A549 treated with GW870086 at 1 μM for 4 hours (cell line): ENCODE measurements around the gene CFAP69. TPM values are rescaled to one million over a fixed set of nuclear protein-coding genes. Genes with fewer than 3 reads are reported as not detected.

Experiments used
- total RNA-seq: library from RNA; stranded (reverse); fragments of 200-300 nt; extraction: Qiagen RNA extraction; gene quantifications from 5 replicates; pipeline ENCODE4 v1.2.3, GENCODE V29; 2022; ENCODE audit warnings: low read depth

Gene CFAP69
- total RNA-seq = 1.8 to 3.3 TPM (median 1.9 TPM) in 5 replicates

DNA sequence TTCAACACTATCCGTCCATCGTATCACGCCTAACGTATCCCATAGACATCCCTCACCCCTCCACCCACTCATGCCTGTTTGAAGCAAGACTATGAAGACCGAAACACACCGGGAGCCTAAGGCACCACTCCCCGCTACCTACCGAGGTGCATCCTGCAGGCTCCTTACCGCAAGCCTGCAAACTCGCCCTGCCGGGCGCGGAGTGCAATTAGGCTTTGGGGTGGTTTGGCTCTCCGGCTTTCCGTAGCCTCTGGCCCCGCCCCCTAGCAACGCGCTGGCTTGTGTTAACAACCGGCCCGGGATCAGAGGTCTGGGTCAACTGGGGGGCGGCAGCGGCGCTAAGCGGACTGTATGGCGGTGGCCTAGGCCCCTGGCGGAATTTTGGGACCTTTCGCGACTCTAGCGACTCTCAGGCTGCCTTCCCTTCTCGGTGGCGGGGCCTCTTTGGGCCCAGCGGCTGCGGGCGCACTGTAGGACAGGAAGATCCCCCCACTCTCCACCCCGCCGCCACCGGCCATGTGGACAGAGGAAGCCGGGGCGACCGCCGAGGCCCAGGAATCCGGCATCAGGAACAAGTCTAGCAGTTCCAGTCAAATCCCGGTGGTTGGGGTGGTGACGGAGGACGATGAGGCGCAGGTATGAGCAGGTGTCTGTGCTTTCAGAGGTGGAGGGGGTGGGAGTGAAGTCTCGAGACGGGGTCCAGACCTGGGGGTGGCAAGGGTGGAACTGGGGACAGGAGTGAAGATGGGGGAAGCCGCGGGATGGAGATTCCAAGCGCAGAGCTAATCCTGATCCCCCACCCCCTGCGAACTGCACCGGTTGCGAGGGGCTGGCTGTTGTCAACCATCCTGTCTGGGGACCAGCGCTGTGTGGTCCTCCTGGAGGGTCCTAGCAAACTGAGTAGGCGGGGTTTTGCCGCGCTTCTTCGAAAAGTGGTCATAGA is at the start of gene CFAP69:
TSS of gene CFAP69 (plus strand) at position 266 of the 943 bp plus-strand sequence. CDS start at position 517, 251 bp downstream.

GRCh38 chr7:90211391-90212148 is 33.4 kb upstream of the CFAP69 start, which contains the start of gene STEAP2:
STEAP2 (plus strand) TSS chr7:90211740; CDS start chr7:90225083, 13,343 bp downstream.

DNA sequence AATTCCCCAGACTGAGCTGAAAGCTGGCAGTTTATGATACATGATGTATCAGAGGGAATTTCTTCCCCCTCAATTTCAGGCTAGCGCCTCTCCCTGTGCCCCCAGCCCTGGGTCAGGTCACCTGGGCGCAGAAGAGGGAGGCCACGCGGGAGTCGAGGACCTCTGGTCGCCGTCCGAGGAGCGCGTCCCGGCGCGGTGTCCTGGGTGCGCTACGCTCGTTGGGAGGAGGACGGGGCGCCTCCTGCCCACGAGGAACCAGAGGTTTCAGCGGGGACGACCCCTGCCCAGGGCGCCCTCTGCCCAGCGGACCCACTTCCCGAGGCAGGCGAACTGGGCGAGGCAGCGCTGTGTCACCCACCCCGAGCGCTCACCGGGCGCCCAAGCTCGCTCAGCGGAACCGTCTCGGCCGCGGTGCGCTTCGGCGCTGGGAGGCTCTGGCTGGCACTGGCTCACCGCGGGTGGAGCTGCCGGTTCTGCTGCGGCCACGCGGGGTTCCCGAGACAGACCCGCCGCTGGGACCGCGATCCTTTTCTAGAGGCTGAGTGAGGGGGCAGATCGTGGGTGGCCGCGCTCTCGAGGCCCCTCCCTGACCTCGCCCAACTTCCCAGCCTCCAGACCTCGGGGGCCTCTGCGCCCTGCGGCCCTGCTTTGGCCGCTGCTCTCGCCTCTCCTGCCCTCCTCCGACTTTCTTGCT is 76.0 kb downstream of the CFAP69 start, which contains the start of gene FAM237B:
TSS of gene FAM237B (minus strand) at position 504 of the 694 bp plus-strand sequence. CDS start 1,556 bp downstream, outside the sequence.

DNA sequence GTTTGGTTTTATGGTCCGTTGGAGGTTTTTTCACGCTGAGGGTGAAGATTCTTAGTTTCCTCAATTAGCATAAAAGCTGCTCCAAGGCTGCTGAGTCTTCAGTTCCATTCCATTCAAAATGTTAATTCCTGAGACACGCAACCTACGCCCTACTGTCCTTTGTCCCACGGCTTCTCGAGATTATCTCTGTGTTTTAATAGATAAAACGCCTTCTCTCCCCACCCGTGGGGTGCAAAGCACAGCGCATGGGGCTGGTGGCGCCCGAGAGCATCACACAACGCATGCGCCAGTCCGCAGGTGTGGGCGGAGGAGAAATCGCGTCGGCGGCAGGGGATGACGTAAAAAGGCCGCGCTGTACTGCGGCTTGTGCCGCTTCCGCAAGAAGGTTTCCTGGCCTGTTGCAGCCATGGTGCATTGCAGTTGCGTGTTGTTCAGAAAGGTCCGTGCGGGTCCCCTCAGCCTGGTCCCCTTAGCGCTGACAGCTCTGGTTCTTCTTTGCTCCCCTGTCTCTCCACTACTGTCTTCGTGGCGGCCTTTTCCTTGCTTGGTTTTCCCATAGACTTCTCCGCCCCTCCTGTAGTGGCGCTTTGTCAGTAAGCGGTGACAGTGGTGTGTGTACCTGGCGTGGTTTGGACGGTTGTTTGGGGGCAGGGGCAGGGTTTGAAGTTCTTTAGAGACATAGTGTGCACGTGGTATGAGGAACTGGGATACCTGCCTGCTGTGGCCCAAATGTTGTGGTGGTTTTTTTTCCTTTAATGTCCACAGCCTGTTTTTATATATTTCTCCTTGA is 101.6 kb downstream of the CFAP69 start, which contains the start of gene GTPBP10:
TSS of gene GTPBP10 (plus strand) at position 381 of the 790 bp plus-strand sequence. CDS start at position 407, 26 bp downstream.

Other genes starting within 250 kb of the CFAP69 start
- gene STEAP1, start 90.7 kb upstream of the CFAP69 start, total RNA-seq = 13.4 to 16.3 TPM (median 15.9 TPM) in 5 replicates
- 3.0 to 4.7 TPM (median 4.2 TPM) in 5 replicates for gene STEAP2, start 33.4 kb upstream of the CFAP69 start, total RNA-seq
- gene FAM237B, start 76.1 kb downstream of the CFAP69 start, total RNA-seq = not detected in 5 replicates
- gene GTPBP10, start 101.5 kb downstream of the CFAP69 start, total RNA-seq = 22.1 to 27.3 TPM (median 25.1 TPM) in 5 replicates
- gene CLDN12, start 158.3 kb downstream of the CFAP69 start, total RNA-seq = 16.1 to 31.9 TPM (median 26.9 TPM) in 5 replicates
- not detected in 5 replicates for gene PTTG1IP2, start 224.5 kb downstream of the CFAP69 start, total RNA-seq